ENCODE results near the gene RAB3GAP2.
"Not testable (repeated sequence)": the region's sequence is repeated elsewhere in the genome, so short reads cannot be mapped to it uniquely, and the experiment has no call there.

RAB3GAP2 gene

GRCh38 chr1:220239966-220240365, 32.3 kb downstream of the RAB3GAP2 start:
- no peak overlapping the region for H3K4me3 Mint-ChIP-seq
- peaks cover 4% of the 10 kb centered on the region for H3K4me1 Mint-ChIP-seq (ENCODE audit: low read depth)
- H3K27ac Mint-ChIP-seq: no peak overlapping the region
- H3K27me3 Mint-ChIP-seq (ENCODE audit: low read depth): no peaks in the 10 kb centered on the region
- peaks cover 3% of the 10 kb centered on the region for H3K9me3 Mint-ChIP-seq
- H3K36me3 Mint-ChIP-seq (ENCODE audit: low read depth): peaks cover 8% of the 10 kb centered on the region

GRCh38 chr1:220239213-220239612, 33.0 kb downstream of the RAB3GAP2 start:
- H3K9me3 Mint-ChIP-seq: no peaks in the 10 kb centered on the region
- no peak overlapping the region for H3K4me3 Mint-ChIP-seq
- H3K27me3 Mint-ChIP-seq (ENCODE audit: low read depth): no peaks in the 10 kb centered on the region
- no peak overlapping the region for H3K27ac Mint-ChIP-seq
- peaks cover 5% of the 10 kb centered on the region for H3K36me3 Mint-ChIP-seq (ENCODE audit: low read depth)
- peaks cover 4% of the 10 kb centered on the region for H3K4me1 Mint-ChIP-seq (ENCODE audit: low read depth)

- not testable (repeated sequence) for H3K4me3 Mint-ChIP-seq; H3K27ac Mint-ChIP-seq; H3K9me3 Mint-ChIP-seq; H3K27me3 Mint-ChIP-seq (ENCODE audit: low read depth); H3K36me3 Mint-ChIP-seq (ENCODE audit: low read depth); H3K4me1 Mint-ChIP-seq (ENCODE audit: low read depth)
Measured at GRCh38 chr1:220236278-220236677, 36.0 kb downstream of the RAB3GAP2 start.

GRCh38 chr1:220235462-220235861, 36.8 kb downstream of the RAB3GAP2 start:
- Mint-ChIP-seq H3K4me3 (no peak overlapping the region), H3K36me3 (ENCODE audit: low read depth) (peaks cover 11% of the 10 kb centered on the region), H3K27ac (no peak overlapping the region), H3K9me3 (no peaks in the 10 kb centered on the region), H3K27me3 (ENCODE audit: low read depth) (no peaks in the 10 kb centered on the region), H3K4me1 (ENCODE audit: low read depth) (peaks cover 2% of the 10 kb centered on the region)

- peaks cover 12% of the 10 kb centered on the region for H3K36me3 Mint-ChIP-seq (ENCODE audit: low read depth)
- no peaks in the 10 kb centered on the region for H3K9me3 Mint-ChIP-seq
- no peaks in the 10 kb centered on the region for H3K27me3 Mint-ChIP-seq (ENCODE audit: low read depth)
- H3K4me3 Mint-ChIP-seq: no peak overlapping the region
- H3K4me1 Mint-ChIP-seq (ENCODE audit: low read depth): peaks cover 2% of the 10 kb centered on the region
- no peak overlapping the region for H3K27ac Mint-ChIP-seq
Measured at GRCh38 chr1:220233927-220234326, 38.3 kb downstream of the RAB3GAP2 start.

GRCh38 chr1:220229771-220230170, 42.5 kb downstream of the RAB3GAP2 start:
- H3K36me3 Mint-ChIP-seq (ENCODE audit: low read depth): peaks cover 24% of the 10 kb centered on the region
- no peak overlapping the region for H3K27ac Mint-ChIP-seq
- no peak overlapping the region for H3K4me3 Mint-ChIP-seq
- H3K4me1 Mint-ChIP-seq (ENCODE audit: low read depth): peaks cover 2% of the 10 kb centered on the region
- no peaks in the 10 kb centered on the region for H3K9me3 Mint-ChIP-seq
- H3K27me3 Mint-ChIP-seq (ENCODE audit: low read depth): no peaks in the 10 kb centered on the region

GRCh38 chr1:220227393-220227792, 44.9 kb downstream of the RAB3GAP2 start:
- Mint-ChIP-seq H3K4me3 (no peak overlapping the region), H3K9me3 (no peaks in the 10 kb centered on the region), H3K4me1 (ENCODE audit: low read depth) (peaks cover 2% of the 10 kb centered on the region), H3K36me3 (ENCODE audit: low read depth) (peaks cover 21% of the 10 kb centered on the region), H3K27me3 (ENCODE audit: low read depth) (no peaks in the 10 kb centered on the region), H3K27ac (no peak overlapping the region)

- Mint-ChIP-seq H3K9me3 (no peaks in the 10 kb centered on the region), H3K4me3 (no peak overlapping the region), H3K4me1 (ENCODE audit: low read depth) (peaks cover 2% of the 10 kb centered on the region), H3K36me3 (ENCODE audit: low read depth) (peaks cover 20% of the 10 kb centered on the region), H3K27me3 (ENCODE audit: low read depth) (no peaks in the 10 kb centered on the region), H3K27ac (no peak overlapping the region)
Measured at GRCh38 chr1:220226752-220227151, 45.5 kb downstream of the RAB3GAP2 start.

GRCh38 chr1:220225957-220226356, 46.3 kb downstream of the RAB3GAP2 start:
- peaks cover 2% of the 10 kb centered on the region for H3K4me1 Mint-ChIP-seq (ENCODE audit: low read depth)
- H3K9me3 Mint-ChIP-seq: no peaks in the 10 kb centered on the region
- H3K27me3 Mint-ChIP-seq (ENCODE audit: low read depth): no peaks in the 10 kb centered on the region
- peaks cover 16% of the 10 kb centered on the region for H3K36me3 Mint-ChIP-seq (ENCODE audit: low read depth)
- H3K27ac Mint-ChIP-seq: no peak overlapping the region
- no peak overlapping the region for H3K4me3 Mint-ChIP-seq

GRCh38 chr1:220224611-220225124, 47.6 kb downstream of the RAB3GAP2 start:
- H3K4me3 Mint-ChIP-seq: no peak overlapping the region
- H3K27ac Mint-ChIP-seq: no peak overlapping the region
- no peaks in the 10 kb centered on the region for H3K27me3 Mint-ChIP-seq (ENCODE audit: low read depth)
- peaks cover 13% of the 10 kb centered on the region for H3K36me3 Mint-ChIP-seq (ENCODE audit: low read depth)
- no peaks in the 10 kb centered on the region for H3K9me3 Mint-ChIP-seq
- H3K4me1 Mint-ChIP-seq (ENCODE audit: low read depth): peaks cover 5% of the 10 kb centered on the region

GRCh38 chr1:220224033-220224432, 48.2 kb downstream of the RAB3GAP2 start:
- H3K4me3 Mint-ChIP-seq: no peak overlapping the region
- H3K4me1 Mint-ChIP-seq (ENCODE audit: low read depth): peaks cover 5% of the 10 kb centered on the region
- peaks cover 13% of the 10 kb centered on the region for H3K36me3 Mint-ChIP-seq (ENCODE audit: low read depth)
- H3K27me3 Mint-ChIP-seq (ENCODE audit: low read depth): no peaks in the 10 kb centered on the region
- no peak overlapping the region for H3K27ac Mint-ChIP-seq
- H3K9me3 Mint-ChIP-seq: no peaks in the 10 kb centered on the region

GRCh38 chr1:220222939-220223338, 49.3 kb downstream of the RAB3GAP2 start:
- H3K27ac Mint-ChIP-seq: no peak overlapping the region
- no peak overlapping the region for H3K4me3 Mint-ChIP-seq
- no peaks in the 10 kb centered on the region for H3K27me3 Mint-ChIP-seq (ENCODE audit: low read depth)
- H3K36me3 Mint-ChIP-seq (ENCODE audit: low read depth): peaks cover 6% of the 10 kb centered on the region
- H3K4me1 Mint-ChIP-seq (ENCODE audit: low read depth): peaks cover 5% of the 10 kb centered on the region
- H3K9me3 Mint-ChIP-seq: no peaks in the 10 kb centered on the region

- H3K4me1 Mint-ChIP-seq (ENCODE audit: low read depth): peaks cover 7% of the 10 kb centered on the region
- H3K9me3 Mint-ChIP-seq: no peaks in the 10 kb centered on the region
- no peaks in the 10 kb centered on the region for H3K27me3 Mint-ChIP-seq (ENCODE audit: low read depth)
- H3K27ac Mint-ChIP-seq: no peak overlapping the region
- no peak overlapping the region for H3K4me3 Mint-ChIP-seq
- peaks cover 6% of the 10 kb centered on the region for H3K36me3 Mint-ChIP-seq (ENCODE audit: low read depth)
Measured at GRCh38 chr1:220221670-220222069, 50.6 kb downstream of the RAB3GAP2 start.

- Mint-ChIP-seq H3K4me1 (ENCODE audit: low read depth) (peaks cover 7% of the 10 kb centered on the region), H3K27ac (no peak overlapping the region), H3K27me3 (ENCODE audit: low read depth) (no peaks in the 10 kb centered on the region), H3K4me3 (no peak overlapping the region), H3K36me3 (ENCODE audit: low read depth) (peaks cover 6% of the 10 kb centered on the region), H3K9me3 (no peaks in the 10 kb centered on the region)
Measured at GRCh38 chr1:220221269-220221668, 51.0 kb downstream of the RAB3GAP2 start.

GRCh38 chr1:220220699-220221040, 51.6 kb downstream of the RAB3GAP2 start:
- not testable (repeated sequence) for H3K27me3 Mint-ChIP-seq (ENCODE audit: low read depth); H3K4me3 Mint-ChIP-seq; H3K9me3 Mint-ChIP-seq; H3K4me1 Mint-ChIP-seq (ENCODE audit: low read depth); H3K27ac Mint-ChIP-seq; H3K36me3 Mint-ChIP-seq (ENCODE audit: low read depth)
